NOMO-1 treated with DMSO at 0.1 percent for 48 hours (cell line): ENCODE data around the gene RFLNA.

Experiments
- DNase-seq: peaks from one replicate; lab custom pipeline; 2025; ENCODE audit not compliant: unreplicated experiment; lab: John Stamatoyannopoulos, UW

RFLNA gene

DNA sequence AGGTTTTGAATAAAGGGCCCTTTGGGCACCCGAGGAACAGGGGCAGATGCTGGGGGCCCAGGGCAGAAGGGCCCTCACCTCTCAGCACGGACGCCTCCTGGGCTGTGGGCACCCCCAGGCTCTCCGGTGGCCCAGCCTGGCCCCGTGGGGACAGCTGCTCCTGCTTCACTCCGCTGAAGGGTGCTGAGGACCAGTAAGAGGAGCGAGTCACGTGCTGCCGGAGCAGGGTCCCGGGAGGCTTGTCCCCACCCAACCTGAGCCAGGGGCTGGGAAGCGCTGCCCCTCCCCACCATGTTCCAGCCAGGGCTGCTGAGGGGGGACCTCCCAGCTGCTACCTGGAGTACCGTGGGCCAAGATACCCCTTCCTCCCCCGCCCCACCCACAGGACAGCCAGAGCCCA lies 59.5 kb downstream of the RFLNA start:
- no peak for DNase-seq

DNA sequence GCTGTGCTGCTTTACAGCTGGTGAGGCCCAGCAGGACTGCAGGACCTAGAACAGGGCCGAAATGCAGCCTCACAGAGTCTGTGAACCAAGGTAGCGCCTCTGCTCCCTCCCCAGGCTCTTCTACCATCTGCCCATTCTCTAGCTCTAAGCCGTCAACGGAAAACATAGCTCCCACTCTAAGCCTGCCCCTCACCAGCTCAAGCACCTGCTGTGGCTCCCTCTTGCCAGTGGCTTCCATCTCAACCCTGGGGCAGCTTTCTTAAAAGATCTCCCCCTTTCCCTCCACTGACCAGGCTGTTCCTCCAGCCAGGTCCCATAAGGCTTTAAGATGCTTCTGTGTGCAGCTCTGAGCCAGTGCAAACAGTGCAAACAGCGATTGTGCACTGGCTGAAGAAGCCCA lies 61.3 kb downstream of the RFLNA start:
- DNase-seq: no peak

DNA sequence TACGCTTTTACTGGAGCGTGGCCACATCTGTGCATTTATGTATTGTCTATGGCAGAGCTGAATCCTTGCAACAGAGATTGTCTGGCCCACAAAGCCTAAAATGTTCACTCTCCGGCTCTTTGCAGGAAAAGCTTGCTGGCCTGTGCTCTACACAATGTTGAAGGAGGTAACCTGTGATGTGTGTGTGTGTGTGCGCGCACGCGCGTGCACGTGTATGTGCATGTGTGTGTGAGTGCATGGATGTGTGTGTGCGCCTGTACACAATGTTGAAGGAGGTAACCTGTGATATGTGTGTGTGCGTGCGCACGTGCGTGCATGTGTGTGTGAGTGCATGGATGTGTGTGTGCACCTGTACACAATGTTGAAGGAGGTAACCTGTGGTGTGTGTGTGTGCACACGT lies 62.7 kb downstream of the RFLNA start:
- DNase-seq: no peak

DNA sequence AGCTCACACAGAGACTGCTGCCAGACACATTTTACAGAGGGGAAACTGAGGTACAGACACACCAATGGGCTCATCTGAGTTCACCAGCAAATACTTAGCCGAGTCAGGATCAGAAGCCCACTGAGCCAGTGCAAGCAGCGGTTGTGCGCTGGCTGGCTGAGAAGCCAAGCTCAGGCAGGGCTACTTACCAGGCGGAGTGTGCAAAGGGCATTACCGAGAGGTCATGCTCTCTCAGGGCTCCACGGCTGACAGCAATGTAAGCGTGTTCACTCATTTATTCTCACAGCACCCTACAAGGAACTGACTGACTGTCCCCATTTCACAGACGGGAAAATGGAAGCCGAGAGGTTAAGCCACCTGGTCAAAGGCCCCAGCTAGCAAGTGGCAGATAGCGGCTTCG lies 63.7 kb downstream of the RFLNA start:
- DNase-seq: no peak

DNA sequence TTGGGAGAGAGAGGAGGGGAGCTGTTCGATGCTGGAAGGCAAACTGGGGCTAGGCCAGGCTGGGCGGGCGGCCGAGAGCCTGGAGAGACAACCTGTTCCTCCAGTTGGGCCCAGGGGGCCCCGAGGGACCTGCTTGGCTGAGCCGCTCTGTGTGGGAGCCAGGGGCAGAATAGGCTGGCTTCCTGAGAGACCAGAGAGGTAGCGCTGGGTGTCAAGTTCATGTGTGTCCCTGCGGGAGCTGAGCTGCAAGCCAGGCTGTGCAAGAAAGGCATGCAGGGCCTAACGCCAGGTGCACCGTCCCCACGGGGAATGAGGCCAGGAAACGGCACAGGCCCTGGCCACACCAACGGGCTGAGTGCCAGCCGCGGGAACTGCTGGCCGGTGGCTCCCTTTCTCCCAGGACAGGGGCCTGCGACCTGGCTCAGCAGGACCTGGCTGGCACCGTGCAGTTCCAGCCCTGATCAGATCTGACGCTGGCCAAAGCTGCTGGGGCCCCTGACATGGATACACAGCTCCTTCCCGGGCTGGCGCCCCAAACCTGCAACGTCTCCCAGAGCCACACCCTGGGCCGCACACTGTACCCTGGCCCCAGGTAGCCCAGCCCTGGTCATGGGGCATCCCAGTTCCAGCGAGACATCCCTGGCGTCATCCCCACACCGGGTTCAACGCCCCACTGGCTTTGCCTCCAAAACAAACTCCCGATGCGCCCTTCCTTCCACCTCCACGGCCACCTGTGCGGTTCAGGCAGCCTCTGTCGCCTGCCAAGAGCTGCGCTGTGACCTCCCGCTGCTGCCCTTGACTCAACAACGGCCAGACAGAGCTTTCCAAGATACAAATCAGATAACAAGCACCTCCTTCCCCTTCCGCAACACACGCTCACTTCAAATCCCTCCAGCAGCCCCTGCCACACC lies 65.0 kb downstream of the RFLNA start:
- no peak for DNase-seq

DNA sequence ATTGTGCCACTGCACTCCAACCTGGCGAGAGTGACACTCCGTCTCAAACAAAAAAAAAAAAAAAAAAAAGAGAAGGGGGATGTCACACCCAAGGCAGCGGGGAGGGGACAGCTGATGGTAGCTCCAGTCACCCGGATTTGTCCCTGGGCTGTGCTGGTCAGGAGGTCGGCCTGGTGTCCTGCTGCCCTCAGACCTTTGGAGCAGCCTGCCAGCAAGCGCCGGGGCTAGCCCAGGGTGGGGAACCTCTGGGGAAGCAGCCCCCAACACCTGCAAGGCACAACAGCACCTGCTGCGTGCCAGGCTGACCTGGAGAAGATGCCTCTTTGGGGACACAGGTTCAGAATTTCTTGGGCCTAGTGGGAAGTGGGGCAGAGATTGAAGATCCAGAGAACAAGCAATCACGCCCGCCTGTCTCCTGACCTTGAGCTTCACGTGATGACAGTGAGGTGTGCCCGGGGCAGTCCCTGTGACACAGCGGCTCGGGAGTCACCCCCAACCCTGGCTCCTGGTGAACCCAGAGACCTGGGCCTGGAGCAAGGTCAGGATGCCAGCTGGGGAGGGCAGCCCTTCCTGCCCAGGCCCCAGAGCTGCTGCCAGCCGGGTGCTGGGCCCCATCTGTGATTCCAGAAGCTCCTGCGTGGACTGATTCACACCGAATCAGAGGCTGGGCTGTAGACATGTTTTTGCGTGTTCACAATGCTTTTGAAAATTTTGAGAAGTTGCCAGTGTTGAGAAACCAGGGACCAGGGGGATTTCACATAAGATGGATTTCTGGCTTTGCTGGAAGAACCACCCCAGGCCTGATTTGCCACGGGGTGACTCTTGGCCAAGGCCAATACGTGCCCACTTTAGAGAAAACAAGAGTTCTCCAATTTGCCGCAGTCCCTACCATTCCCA lies 66.4 kb downstream of the RFLNA start:
- no peak for DNase-seq

DNA sequence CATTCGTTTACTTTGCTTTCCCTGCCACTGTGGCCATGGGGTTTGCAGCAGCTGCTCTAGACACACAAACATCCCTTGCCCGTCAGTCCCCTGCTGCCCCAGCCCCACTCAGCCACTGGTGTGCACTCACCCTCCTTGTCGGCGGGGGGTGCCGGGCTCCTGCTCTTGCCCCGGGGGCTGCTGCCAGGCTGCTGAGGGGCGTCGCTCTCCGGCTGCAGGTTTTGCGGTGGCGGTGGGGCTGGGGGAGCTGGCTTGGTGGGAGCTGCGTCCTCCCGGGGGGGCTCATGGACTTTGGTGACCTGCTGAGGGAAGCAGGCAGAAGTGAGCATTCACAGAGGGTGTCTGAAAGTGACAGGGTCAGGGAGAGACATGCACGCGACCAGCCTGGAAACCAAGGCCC lies 67.1 kb downstream of the RFLNA start:
- no peak for DNase-seq

DNA sequence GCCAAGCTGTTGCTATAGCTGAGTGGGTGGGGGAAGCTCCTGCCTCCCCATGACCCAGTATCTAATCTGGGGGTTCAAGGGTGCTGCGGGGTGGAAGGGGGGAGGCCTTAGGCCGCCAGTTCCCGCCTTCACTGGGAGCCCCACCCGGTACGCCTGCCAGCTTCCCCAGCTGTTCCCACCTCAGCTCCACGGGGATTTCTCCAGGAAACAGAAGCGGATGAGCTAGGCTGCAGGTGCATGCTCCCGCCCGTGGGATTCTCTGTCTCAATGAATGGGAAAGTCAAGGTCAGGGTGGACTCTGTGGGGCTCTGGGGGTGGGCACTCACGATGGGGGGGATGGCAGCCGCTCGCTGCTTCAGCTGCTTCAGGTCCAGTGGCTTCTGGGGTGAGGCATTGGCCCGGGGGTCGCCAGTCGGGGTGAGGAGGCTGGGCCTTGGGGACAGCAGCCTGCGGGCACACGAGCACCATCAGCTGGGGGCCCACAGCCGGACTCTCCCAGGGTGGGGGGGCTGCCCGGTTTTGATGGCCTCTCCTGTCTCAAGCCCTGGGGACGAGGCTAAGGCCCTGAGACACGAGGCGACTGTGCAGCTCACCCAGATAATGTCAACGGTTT lies 68.6 kb downstream of the RFLNA start:
- no peak for DNase-seq

DNA sequence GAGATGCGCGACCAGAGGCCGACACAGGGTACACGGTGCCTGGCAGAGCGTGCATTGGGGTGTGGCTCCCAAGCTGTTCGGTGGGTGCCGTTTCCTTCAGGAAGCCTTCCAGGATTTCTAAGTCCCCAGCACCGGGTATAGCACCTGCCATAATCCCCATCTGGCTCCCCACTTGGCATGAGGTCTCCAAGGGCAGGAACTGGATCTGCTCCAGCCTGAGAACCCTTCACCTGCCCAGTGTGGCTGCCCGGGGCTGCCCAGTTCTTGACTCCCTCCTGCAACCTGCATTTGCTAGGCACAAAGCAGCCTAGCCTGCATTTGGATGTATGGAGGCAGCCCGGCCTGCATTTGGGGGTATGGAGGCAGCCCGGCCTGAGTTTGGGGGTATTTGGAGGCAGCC lies 69.7 kb downstream of the RFLNA start:
- DNase-seq: no peak
